GM08714 (cell line): ENCODE measurements around the gene SLC25A25.
A peak's percentile ranks its signal among the peaks of the same experiment; 100 is the strongest.

Experiments used
- H3K4me3 ChIP-seq: fragments of 200-500 bp; sonication (Bioruptor generic); 2 replicates; pipeline ENCODE4 v1.5.1; 2014; ENCODE audit warnings: mild to moderate bottlenecking, low read length, inconsistent platforms
- ZNF274 ChIP-seq: IDR thresholded peaks from 2 replicates; pipeline ENCODE4 v1.6.1; 2012; ENCODE audit warnings: mild to moderate bottlenecking, low read depth, low read length

SLC25A25 gene

GRCh38 chr9:128073253-128073886 lies 5.3 kb downstream of the SLC25A25 start:
- no peak for TF ChIP-seq ZNF274
- H3K4me3 ChIP-seq = peak overlapping the region; percentile 62; the same call in 1 of the 2 replicates

DNA sequence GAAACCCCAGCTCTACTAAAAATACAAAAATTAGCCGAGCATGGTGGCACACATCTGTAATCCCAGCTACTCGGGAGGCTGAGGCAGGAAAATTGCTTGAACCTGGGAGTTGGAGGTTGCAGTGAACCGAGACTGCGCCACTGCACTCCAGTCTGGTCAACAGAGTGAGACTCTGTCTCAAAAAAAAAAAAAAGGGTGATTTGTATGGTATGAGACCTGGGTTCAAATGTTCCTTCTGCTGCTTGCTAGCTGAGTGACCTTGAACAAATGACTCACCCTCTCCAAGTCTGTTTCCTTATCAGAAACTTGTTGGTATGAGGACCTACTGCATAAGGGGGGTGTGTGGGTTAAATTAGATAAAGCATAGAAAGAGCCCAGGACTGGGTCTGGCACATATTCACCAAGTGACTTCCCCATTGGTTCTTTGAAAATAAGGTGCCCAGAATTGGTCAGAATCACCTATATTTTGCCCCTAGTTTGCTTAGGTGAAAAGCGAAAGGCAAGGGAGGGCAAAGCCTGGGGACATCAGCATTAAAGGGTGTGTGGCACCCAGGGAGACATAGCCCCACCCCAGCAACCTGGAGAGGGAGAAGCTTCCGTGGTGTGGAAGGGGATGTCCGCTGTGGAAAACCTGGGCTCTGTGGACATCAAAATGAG lies 9.9 kb downstream of the SLC25A25 start:
- no peak for TF ChIP-seq ZNF274
- no peak overlapping the region for H3K4me3 ChIP-seq

DNA sequence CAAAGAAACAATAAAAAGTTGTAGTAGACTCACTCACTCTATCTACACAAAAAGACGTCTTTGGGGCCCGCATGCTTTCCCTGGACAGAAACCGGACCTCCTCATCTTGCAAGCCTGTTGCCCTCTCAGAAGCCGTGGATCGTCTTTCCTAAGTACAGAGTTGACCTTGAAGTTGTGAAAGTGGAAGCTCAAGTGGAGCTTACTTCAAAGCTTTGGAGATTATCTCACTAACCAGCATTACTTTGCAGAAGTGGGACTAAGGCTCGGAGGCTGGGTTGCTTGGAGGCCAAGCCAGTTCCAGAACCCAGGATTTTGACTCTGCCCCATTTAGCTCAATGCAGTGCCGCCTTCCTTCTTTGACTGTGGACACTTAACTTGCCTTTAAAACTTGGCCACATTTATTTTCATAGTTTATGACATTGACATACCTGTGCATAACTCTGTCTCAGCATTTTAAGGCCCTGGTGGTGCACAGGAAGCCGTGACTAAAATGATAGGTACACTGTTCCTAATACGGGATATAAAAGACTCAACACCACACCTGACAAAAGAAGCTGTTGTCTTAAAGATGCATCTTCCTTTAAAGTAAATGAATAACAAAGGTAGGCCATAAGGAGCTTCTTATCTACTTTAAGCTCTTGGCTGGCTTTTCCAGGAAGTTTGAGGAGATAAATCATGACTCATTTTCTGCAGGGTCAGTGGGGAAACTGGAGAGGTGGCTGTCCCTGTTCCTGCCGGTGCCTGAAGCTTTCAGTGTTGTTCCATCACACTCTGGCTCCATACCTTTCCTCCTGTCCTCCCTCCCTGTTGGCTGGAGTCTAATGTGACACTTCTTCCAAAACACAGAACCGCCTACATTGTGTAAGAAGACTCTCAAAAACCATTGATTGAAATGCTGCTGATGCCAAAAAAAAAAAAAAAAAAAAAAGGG lies 10.7 kb downstream of the SLC25A25 start:
- H3K4me3 ChIP-seq = no peak overlapping the region
- TF ChIP-seq ZNF274 = no peak

DNA sequence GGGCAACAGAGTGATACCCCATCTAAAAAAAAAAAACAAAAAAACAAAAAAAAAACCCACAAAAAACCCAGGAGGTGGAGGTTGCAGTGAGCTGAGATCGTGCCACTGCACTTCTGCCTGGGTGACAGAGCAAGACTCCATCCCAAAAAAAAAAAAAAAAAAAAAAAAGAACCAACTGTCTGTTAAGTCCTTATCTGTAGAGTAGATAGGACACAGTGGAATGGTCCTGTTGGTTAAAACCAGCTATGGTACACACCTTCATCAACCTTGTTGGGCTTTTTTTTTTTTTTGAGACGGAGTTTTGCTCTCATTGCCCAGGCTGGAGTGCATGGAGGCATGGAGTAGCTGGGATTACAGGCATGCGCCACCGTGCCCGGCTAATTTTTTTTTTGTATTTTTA lies 12.2 kb downstream of the SLC25A25 start:
- no peak overlapping the region for H3K4me3 ChIP-seq
- TF ChIP-seq ZNF274 = no peak

- no peak for TF ChIP-seq ZNF274
- H3K4me3 ChIP-seq = no peak overlapping the region
Measured at GRCh38 chr9:128081056-128081455, 13.0 kb downstream of the SLC25A25 start.

- no peak for TF ChIP-seq ZNF274
- H3K4me3 ChIP-seq = no peak overlapping the region
Measured at GRCh38 chr9:128082151-128082550, 14.1 kb downstream of the SLC25A25 start.

GRCh38 chr9:128084746-128085145 lies 16.7 kb downstream of the SLC25A25 start:
- no peak overlapping the region for H3K4me3 ChIP-seq
- TF ChIP-seq ZNF274 = no peak

DNA sequence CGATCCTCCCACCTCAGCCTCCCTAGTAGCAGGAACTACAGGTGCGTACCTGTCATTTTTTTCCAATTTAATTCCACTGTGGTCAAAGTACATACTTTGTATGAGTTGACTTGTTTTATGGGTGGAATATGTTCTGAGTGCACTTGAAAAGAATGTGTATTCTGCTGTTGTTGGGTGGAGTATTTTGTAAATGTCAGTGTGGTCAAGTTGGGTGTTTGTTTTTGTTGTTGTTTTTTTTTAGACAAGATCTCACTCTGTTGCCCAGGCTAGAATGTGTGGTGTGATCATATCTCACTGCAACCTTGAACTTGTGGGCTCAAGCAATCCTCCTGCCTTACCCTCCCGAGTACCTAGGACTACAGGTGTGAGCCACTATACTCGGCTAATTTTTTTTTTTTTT lies 17.9 kb downstream of the SLC25A25 start:
- no peak overlapping the region for H3K4me3 ChIP-seq
- no peak for TF ChIP-seq ZNF274

GRCh38 chr9:128087262-128087661 lies 19.2 kb downstream of the SLC25A25 start:
- no peak for TF ChIP-seq ZNF274
- H3K4me3 ChIP-seq = no peak overlapping the region

DNA sequence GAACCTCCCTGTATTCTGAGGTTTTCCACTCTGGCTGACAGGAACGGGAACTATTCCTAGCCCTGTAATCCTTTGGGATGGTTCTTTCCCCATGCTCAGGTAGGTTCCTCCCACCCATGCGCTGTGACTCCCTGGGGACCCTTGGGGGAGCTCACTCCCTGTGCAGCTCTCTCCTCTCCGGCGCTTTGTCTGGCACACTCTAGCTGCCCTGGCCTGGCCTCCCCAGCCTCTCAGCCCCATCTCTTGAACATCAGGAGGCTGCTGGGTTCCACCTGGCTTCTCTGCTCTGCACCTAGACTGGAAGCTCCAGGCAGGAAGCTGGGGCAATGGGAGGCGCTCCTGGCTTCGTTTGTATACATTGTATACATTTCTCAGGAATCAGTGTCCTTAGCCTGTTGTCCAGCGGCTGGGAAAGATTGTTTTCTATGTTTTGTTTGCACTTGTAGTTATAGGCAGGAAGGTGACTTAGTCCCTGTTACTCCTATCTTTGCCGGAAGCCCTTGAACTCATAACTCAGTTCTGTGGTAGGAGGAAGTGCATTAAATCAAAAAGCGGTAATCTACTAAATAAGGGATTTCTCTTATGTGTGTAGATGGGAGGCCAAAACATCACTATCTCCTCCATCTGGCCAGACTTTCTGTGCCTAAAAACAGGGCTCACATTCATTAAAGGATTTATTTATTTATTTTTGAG lies 20.4 kb downstream of the SLC25A25 start:
- no peak overlapping the region for H3K4me3 ChIP-seq
- no peak for TF ChIP-seq ZNF274

GRCh38 chr9:128089299-128089698 lies 21.3 kb downstream of the SLC25A25 start:
- H3K4me3 ChIP-seq = no peak overlapping the region
- TF ChIP-seq ZNF274 = no peak

GRCh38 chr9:128091144-128091543 lies 23.1 kb downstream of the SLC25A25 start:
- no peak for TF ChIP-seq ZNF274
- no peak overlapping the region for H3K4me3 ChIP-seq

- no peak overlapping the region for H3K4me3 ChIP-seq
- TF ChIP-seq ZNF274 = no peak
Measured at GRCh38 chr9:128091571-128091970, 23.5 kb downstream of the SLC25A25 start.
